ENCODE data around the gene MAP10. TPM values are rescaled to one million over a fixed set of nuclear protein-coding genes. Genes with fewer than 3 reads are reported as not detected.

Gene MAP10, protein sequence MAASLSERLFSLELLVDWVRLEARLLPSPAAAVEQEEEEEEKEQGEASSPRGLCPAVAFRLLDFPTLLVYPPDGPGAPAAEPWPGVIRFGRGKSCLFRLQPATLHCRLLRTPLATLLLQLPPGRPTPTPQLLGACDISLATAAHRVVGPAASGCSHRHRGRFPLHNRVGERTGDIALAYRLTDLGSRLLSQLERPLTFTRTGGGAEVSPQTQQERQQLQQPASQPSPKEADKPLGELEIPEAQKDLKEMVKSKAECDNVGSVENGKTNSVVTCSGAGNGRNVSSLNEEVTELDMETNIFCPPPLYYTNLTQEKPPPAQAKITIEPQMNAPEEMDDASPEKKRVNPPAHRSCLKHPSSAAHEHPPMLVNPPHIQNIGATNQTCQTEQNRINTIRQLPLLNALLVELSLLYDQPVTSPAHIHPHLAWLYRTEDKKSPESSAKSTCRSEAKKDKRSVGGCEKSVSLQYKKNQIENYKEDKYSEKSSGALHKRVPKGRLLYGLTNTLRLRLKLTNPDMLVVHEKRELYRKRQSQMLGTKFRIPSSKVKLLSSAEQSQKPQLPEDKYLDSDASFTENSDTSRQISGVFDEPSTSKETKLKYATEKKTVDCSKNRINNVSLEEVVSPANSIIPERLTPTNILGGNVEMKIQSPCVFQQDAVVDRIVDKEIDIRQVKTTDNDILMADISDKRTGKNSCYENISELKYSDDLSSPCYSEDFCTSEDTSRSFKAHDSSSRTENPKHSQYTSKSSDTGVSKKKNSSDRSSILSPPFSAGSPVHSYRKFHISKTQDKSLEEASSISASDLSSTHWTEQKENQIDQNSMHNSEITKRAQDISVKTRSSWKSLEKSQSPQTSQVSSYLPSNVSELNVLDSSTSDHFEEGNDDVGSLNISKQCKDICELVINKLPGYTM
- 1 to 10 TPM; 2.0 to 4.6 (median 2.7) TPM for total RNA-seq
- 1 to 10 TPM; 1.9 to 2.1 TPM for polyA plus RNA-seq
- long read RNA-seq, donor 1, transcript MAP10-201 (1 exons, 3,516 nt) = major isoform, 17 of 17 reads
- long read RNA-seq, donor 1, partial matches to known transcripts = 0 of 17 reads
- long read RNA-seq, donor 1, other reads (novel, unspliced or antisense) = 0 of 17 reads
- long read RNA-seq, donor 2, transcript MAP10-201 (1 exons, 3,516 nt) = major isoform, 6 of 6 reads
- long read RNA-seq, donor 2, partial matches to known transcripts = 0 of 6 reads
- long read RNA-seq, donor 2, other reads (novel, unspliced or antisense) = 0 of 6 reads
- long read RNA-seq, donor 3, transcript MAP10-201 (1 exons, 3,516 nt) = major isoform, 13 of 13 reads
- long read RNA-seq, donor 3, partial matches to known transcripts = 0 of 13 reads
- long read RNA-seq, donor 3, other reads (novel, unspliced or antisense) = 0 of 13 reads

DNA sequence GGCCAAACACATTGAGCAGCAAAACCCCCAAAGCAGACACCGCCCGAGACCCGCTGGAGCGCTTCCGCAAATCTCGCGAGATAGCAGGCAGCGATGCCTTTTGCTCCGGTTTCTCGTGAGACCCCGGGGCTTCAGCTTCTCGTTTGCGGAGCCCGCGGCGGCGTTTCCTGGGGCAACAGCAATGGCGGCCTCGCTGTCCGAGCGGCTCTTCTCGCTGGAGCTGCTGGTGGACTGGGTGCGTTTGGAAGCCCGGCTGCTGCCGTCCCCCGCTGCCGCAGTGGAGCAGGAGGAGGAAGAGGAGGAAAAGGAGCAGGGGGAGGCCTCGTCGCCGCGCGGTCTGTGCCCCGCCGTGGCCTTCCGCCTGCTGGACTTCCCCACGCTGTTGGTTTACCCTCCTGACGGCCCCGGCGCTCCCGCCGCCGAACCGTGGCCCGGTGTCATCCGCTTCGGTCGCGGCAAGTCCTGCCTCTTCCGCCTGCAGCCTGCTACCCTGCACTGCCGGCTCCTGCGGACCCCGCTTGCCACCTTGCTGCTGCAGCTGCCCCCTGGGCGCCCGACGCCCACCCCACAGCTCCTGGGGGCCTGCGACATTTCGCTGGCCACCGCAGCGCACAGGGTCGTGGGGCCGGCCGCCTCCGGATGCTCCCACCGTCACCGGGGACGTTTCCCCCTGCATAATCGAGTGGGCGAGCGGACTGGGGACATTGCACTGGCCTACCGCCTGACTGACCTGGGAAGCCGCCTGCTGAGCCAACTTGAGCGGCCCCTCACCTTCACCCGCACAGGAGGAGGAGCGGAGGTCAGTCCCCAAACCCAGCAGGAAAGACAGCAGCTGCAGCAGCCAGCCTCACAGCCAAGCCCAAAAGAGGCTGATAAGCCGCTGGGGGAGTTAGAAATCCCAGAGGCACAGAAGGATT is at the start of gene MAP10:
Gene MAP10 (plus strand): TSS at position 148 of the 917 bp plus-strand sequence. CDS start 34 bp downstream, at position 182.
- TF ChIP-seq EP300 (IDR thresholded peaks at IDR 0.05) = no peak
- TF ChIP-seq, protein P1, sequence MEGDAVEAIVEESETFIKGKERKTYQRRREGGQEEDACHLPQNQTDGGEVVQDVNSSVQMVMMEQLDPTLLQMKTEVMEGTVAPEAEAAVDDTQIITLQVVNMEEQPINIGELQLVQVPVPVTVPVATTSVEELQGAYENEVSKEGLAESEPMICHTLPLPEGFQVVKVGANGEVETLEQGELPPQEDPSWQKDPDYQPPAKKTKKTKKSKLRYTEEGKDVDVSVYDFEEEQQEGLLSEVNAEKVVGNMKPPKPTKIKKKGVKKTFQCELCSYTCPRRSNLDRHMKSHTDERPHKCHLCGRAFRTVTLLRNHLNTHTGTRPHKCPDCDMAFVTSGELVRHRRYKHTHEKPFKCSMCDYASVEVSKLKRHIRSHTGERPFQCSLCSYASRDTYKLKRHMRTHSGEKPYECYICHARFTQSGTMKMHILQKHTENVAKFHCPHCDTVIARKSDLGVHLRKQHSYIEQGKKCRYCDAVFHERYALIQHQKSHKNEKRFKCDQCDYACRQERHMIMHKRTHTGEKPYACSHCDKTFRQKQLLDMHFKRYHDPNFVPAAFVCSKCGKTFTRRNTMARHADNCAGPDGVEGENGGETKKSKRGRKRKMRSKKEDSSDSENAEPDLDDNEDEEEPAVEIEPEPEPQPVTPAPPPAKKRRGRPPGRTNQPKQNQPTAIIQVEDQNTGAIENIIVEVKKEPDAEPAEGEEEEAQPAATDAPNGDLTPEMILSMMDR (IDR thresholded peaks at IDR 0.05) = no peak
- TF ChIP-seq POLR2A (IDR thresholded peaks at IDR 0.05) = no peak
- WGBS, 3 donors = 9 to 16% (median 10%) methylated on average over 46 to 75 of the region's 75 CpGs
- Histone ChIP-seq H3K27me3 (no peaks in the 10 kb centered on the region), H3K4me3 (peak within 1 kb of the TSS; percentile 89), H3K9me3 (no peaks in the 10 kb centered on the region), H3K27ac (peak within 1 kb of the TSS; percentile 48 to 74), H3K36me3 (no peaks in the 10 kb centered on the region), H3K4me1 (ENCODE audit: insufficient read depth) (peaks cover 4% of the 10 kb centered on the region)
- intact Hi-C loops (cut with DNase I) = no loop called here
- DNase-seq = peak; percentile 73 to 86 (median 81)

DNA sequence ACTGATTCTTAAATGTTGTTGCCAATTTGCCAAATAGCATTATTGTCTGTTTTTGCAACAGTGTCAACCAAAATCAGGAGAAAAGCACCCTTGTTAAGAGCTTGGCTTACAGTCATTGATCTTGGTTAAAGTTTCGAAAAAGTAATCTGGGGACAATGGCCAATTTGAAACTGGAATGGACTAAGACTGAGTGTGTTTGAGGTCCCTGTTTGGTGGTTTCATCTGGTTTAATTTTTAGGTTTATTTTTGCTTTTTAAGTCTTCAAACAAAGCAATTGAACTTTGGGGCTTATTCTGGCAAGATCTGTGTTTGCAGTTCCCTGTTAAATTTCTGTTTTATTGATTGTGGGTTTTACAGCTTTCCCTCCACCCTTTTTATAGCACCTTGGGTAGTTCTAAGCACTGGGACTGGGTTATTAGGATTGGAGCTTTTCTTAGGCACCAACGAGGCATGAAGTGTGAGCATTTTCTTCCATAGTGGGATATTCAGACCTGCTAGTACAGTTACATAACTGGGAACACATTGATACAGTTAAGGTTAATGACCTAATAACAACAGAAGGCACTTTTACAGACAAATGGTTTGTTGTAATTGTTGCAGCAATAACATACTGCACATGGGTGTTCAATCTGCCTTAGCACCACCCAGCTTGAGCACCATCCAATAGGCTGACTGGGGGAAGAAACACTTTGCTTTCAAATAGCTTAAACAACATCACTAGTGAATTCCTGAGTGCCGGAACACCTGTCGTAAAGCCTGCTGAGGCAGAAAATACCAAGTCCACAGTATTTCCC is 40.6 kb upstream of the MAP10 start:
- Histone ChIP-seq H3K27me3 (no peaks in the 10 kb centered on the region), H3K4me3 (no peak overlapping the region), H3K27ac (no peak overlapping the region), H3K4me1 (ENCODE audit: insufficient read depth) (peaks cover 9% of the 10 kb centered on the region), H3K9me3 (no peaks in the 10 kb centered on the region), H3K36me3 (no peaks in the 10 kb centered on the region)
- intact Hi-C loops (cut with DNase I) = no loop called here
- TF ChIP-seq EP300 (IDR thresholded peaks at IDR 0.05) = no peak
- TF ChIP-seq, protein P1 (IDR thresholded peaks at IDR 0.05) = no peak
- TF ChIP-seq POLR2A (IDR thresholded peaks at IDR 0.05) = no peak
- DNase-seq = no peak
- WGBS, 3 donors = 38 to 53% (median 49%) methylated on average over 4 of the region's 4 CpGs

DNA sequence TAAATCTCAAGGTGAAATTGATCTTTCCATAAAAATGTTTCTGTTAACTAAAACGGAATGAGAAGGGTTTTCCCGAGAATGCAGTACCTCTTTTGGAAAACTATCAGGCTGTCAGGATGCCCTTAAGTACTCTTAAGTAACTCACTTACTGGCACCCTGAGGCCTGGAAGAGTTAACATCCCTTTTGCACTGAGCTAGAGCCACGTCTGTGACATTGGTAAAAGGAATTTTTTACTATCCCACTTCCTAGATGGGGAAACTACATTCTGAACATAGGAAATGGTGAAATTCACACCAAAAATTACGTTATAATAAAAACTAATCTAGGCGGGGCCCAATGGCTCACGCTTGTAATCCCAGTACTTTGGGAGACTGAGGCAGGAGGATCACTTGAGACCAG is 39.7 kb upstream of the MAP10 start:
- WGBS, 3 donors = 81 to 87% (median 84%) methylated on average over 6 of the region's 6 CpGs
- TF ChIP-seq, protein P1 (IDR thresholded peaks at IDR 0.05) = no peak
- TF ChIP-seq EP300 (IDR thresholded peaks at IDR 0.05) = no peak
- TF ChIP-seq POLR2A (IDR thresholded peaks at IDR 0.05) = no peak
- intact Hi-C loops (cut with DNase I) = no loop called here

More for the DNA sequence above, 39.7 kb upstream of the MAP10 start:
- Histone ChIP-seq H3K27me3 (no peaks in the 10 kb centered on the region), H3K36me3 (no peaks in the 10 kb centered on the region), H3K4me1 (ENCODE audit: insufficient read depth) (peaks cover 9% of the 10 kb centered on the region), H3K27ac (no peak overlapping the region), H3K9me3 (no peaks in the 10 kb centered on the region), H3K4me3 (no peak overlapping the region)
- no peak for DNase-seq

All from ovary (tissue), 10 donors.